Measurements from ENCODE around the gene FLRT1. TPM values are rescaled to one million over a fixed set of nuclear protein-coding genes. Genes with fewer than 3 reads are reported as not detected.

FLRT1 gene
- total and polyA plus RNA-seq, 2 experiments from 2014 or later = 0.76 to 1.1 TPM

- TF ChIP-seq, protein P1, sequence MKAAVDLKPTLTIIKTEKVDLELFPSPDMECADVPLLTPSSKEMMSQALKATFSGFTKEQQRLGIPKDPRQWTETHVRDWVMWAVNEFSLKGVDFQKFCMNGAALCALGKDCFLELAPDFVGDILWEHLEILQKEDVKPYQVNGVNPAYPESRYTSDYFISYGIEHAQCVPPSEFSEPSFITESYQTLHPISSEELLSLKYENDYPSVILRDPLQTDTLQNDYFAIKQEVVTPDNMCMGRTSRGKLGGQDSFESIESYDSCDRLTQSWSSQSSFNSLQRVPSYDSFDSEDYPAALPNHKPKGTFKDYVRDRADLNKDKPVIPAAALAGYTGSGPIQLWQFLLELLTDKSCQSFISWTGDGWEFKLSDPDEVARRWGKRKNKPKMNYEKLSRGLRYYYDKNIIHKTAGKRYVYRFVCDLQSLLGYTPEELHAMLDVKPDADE (IDR thresholded peaks at IDR 0.05) = no peak
- TF ChIP-seq EZH2phosphoT487 (IDR thresholded peaks at IDR 0.05; ENCODE audit: unreplicated experiment) = no peak
- no peak for TF ChIP-seq CREB1 (CRISPR knock-in tag; IDR thresholded peaks at IDR 0.05; ENCODE audit: low read depth)
- TF ChIP-seq JUNB (IDR thresholded peaks at IDR 0.05; ENCODE audit: unreplicated experiment) = no peak
- no peak for TF ChIP-seq ZNF114 (CRISPR knock-in tag; IDR thresholded peaks at IDR 0.05)
- no peak for TF ChIP-seq CTCF (conservative IDR thresholded peaks at IDR 0.05; ENCODE audit: low read depth in 2 of 2)
- no peak for TF ChIP-seq ZNF331 (CRISPR knock-in tag; IDR thresholded peaks at IDR 0.05; ENCODE audit: low read depth)
- TF ChIP-seq EZH2 (IDR thresholded peaks at IDR 0.05; ENCODE audit: low read depth, unreplicated experiment) = no peak
- TF ChIP-seq, protein P2, sequence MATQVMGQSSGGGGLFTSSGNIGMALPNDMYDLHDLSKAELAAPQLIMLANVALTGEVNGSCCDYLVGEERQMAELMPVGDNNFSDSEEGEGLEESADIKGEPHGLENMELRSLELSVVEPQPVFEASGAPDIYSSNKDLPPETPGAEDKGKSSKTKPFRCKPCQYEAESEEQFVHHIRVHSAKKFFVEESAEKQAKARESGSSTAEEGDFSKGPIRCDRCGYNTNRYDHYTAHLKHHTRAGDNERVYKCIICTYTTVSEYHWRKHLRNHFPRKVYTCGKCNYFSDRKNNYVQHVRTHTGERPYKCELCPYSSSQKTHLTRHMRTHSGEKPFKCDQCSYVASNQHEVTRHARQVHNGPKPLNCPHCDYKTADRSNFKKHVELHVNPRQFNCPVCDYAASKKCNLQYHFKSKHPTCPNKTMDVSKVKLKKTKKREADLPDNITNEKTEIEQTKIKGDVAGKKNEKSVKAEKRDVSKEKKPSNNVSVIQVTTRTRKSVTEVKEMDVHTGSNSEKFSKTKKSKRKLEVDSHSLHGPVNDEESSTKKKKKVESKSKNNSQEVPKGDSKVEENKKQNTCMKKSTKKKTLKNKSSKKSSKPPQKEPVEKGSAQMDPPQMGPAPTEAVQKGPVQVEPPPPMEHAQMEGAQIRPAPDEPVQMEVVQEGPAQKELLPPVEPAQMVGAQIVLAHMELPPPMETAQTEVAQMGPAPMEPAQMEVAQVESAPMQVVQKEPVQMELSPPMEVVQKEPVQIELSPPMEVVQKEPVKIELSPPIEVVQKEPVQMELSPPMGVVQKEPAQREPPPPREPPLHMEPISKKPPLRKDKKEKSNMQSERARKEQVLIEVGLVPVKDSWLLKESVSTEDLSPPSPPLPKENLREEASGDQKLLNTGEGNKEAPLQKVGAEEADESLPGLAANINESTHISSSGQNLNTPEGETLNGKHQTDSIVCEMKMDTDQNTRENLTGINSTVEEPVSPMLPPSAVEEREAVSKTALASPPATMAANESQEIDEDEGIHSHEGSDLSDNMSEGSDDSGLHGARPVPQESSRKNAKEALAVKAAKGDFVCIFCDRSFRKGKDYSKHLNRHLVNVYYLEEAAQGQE (IDR thresholded peaks at IDR 0.05; ENCODE audit: unreplicated experiment) = no peak
- TF ChIP-seq POLR2AphosphoS5 (IDR thresholded peaks at IDR 0.05; ENCODE audit: low read depth) = 0 out of 2 replicates have a peak, but pooled peaks have one; percentile 29
Measured at GRCh38 chr11:64023712-64024710, 11.7 kb upstream of the FLRT1 start (continued).

DNA sequence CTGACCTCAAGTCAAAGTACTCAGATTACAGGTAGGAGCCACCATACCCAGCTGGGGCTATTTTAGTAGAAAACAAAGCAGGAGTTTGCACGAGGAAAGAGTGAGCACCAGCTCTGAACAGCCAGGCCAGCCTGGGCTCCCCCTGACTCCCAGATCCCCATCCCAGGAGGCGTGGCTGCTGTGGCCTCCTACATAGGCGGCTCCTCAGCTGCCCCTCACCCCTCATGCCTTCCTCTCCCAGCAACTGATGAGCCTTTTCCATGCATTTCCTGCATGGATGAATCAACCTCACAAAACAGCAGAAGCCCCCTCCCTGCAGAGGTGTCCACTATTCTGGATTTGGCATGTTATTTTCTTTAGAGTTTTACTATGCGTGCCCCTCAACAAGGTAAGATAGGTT lies 10.5 kb upstream of the FLRT1 start:
- ATAC-seq = peak; percentile 59
- Mint-ChIP-seq H3K4me1 (peaks cover 75% of the 10 kb centered on the region), H3K27me3 (ENCODE audit: insufficient read depth, low read depth, poor library complexity) (peaks cover 62% of the 10 kb centered on the region), H3K9me3 (no peaks in the 10 kb centered on the region; the same call in 2 of the 3 replicates), H3K36me3 (ENCODE audit: low read depth) (peaks cover 4% of the 10 kb centered on the region; the same call in 1 of the 3 replicates), H3K4me3 (peak overlapping the region; percentile 20; the same call in 2 of the 3 replicates), H3K27ac (peak overlapping the region; percentile 86)
- Histone ChIP-seq H3K9me2 (ENCODE audit: insufficient read depth) (no peaks in the 10 kb centered on the region), H3F3A (replicated peaks; ENCODE audit: low read depth) (peaks cover 25% of the 10 kb centered on the region), H3K79me2 (replicated peaks; ENCODE audit: insufficient read depth) (no peaks in the 10 kb centered on the region), H3K4me3 (peak overlapping the region; percentile 31; the same call in 1 of the 2 replicates), H3K36me3 (ENCODE audit: insufficient read depth) (no peaks in the 10 kb centered on the region), H4K20me1 (replicated peaks; ENCODE audit: insufficient read depth) (no peaks in the 10 kb centered on the region), H3K4me1 (ENCODE audit: insufficient read depth) (peaks cover 75% of the 10 kb centered on the region), H2AFZ (no peak overlapping the region), H3K4me2 (peak overlapping the region; percentile 42), H3K27ac (ENCODE audit: low read depth) (peak overlapping the region; percentile 79), H3K27me3 (ENCODE audit: insufficient read depth) (peaks cover 20% of the 10 kb centered on the region)
- TF ChIP-seq POLR2AphosphoS5 (IDR thresholded peaks at IDR 0.05; ENCODE audit: low read depth) = peak; percentile 23; the same call in 1 of the 2 replicates
- TF ChIP-seq, protein P1 (IDR thresholded peaks at IDR 0.05) = peak; percentile 84
- no peak for TF ChIP-seq JUNB (IDR thresholded peaks at IDR 0.05; ENCODE audit: unreplicated experiment)
- TF ChIP-seq NANOG (IDR thresholded peaks at IDR 0.05; ENCODE audit: borderline replicate concordance) = 0 out of 2 replicates have a peak, but pooled peaks have one; percentile 12
- DNase-seq (ENCODE audit: low spot score) = peak; percentile 93
